Cardiac muscle cell (in vitro differentiated cells and primary cell): Measurements from ENCODE around the gene DAAM1. TPM values are rescaled to one million over a fixed set of nuclear protein-coding genes. Genes with fewer than 3 reads are reported as not detected.

Experiments
- DNase-seq, 2 donors: peaks; one replicate each; pipeline versions ENCODE4 v3.0.0 to v3.0.0-alpha.2; 2010 to 2017; ENCODE audit warnings: low read depth in 1 of 2, low spot score in 1 of 2
- H3K27ac ChIP-seq: fragments of 200-600 bp; sonication (generic); 2 replicates; pipeline ENCODE4 v1.5.1; 2016
- H3K27me3 ChIP-seq: fragments of 200-600 bp; sonication (generic); 2 replicates; pipeline ENCODE4 v1.6.0; 2016; ENCODE audit warnings: control low read depth
- H3K36me3 ChIP-seq: fragments of 200-600 bp; sonication (generic); 2 replicates; pipeline ENCODE4 v1.5.1; 2016; ENCODE audit warnings: control low read depth
- H3K4me1 ChIP-seq: fragments of 200-600 bp; sonication (generic); 2 replicates; pipeline ENCODE4 v1.8.1; 2017; ENCODE audit warnings: low read depth, mild to moderate bottlenecking, mixed run types
- H3K4me3 ChIP-seq: fragments of 200-600 bp; sonication (generic); 2 replicates; pipeline ENCODE4 v1.5.1; 2016; ENCODE audit warnings: mild to moderate bottlenecking
- H3K9me3 ChIP-seq: fragments of 200-600 bp; sonication (generic); 2 replicates; pipeline ENCODE4 v1.5.1; 2017; ENCODE audit warnings: low read depth, mild to moderate bottlenecking, control low read depth
- polyA plus RNA-seq: library from polyadenylated mRNA; unstranded; fragments of >200 nt; fragmentation: Nextera tagmentation; extraction: Ambion mirVana; gene quantifications from 2 replicates; pipeline ENCODE4 v1.2.1, GENCODE V29; 2016
- total RNA-seq: library from RNA; depleted of rRNA; stranded (reverse); fragments of >200 nt; gene quantifications from 2 replicates; pipeline ENCODE4 v1.2.3, GENCODE V29; 2016
- TF ChIP-seq, protein P1 (sequence below): IDR thresholded peaks from 2 replicates; pipeline ENCODE4 v1.5.1; 2012; ENCODE audit warnings: low read depth, mild to moderate bottlenecking, low read length

DAAM1 gene
- total and polyA plus RNA-seq, 2 experiments from 2014 or later: 33.9 to 34.2 TPM

DNA sequence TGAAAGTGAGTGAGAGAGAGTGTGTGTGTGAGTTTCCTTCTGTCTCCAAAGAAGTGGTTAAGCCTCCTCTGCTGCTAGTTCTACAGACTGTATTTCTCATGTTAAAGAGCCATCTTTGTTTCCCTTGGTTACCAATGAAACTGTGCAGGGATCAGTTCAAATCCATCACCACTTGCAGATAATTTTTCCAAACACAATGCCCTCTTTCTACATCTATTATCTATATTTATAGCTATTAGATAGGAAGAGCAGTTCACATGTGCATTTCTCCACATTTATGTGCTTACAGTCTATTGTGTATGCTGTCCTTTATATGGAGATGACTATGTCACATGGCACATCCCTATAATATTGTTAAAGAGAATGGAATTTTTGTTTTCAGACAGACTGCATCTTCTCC is 2.2 kb upstream of the DAAM1 start:
- no peaks in the 10 kb centered on the region for H3K36me3 ChIP-seq
- TF ChIP-seq, protein P1, sequence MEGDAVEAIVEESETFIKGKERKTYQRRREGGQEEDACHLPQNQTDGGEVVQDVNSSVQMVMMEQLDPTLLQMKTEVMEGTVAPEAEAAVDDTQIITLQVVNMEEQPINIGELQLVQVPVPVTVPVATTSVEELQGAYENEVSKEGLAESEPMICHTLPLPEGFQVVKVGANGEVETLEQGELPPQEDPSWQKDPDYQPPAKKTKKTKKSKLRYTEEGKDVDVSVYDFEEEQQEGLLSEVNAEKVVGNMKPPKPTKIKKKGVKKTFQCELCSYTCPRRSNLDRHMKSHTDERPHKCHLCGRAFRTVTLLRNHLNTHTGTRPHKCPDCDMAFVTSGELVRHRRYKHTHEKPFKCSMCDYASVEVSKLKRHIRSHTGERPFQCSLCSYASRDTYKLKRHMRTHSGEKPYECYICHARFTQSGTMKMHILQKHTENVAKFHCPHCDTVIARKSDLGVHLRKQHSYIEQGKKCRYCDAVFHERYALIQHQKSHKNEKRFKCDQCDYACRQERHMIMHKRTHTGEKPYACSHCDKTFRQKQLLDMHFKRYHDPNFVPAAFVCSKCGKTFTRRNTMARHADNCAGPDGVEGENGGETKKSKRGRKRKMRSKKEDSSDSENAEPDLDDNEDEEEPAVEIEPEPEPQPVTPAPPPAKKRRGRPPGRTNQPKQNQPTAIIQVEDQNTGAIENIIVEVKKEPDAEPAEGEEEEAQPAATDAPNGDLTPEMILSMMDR: no peak
- H3K27me3 ChIP-seq: no peaks in the 10 kb centered on the region
- no peaks in the 10 kb centered on the region for H3K9me3 ChIP-seq
- no peak for DNase-seq
- peaks cover 7% of the 10 kb centered on the region for H3K4me1 ChIP-seq
- no peak overlapping the region for H3K4me3 ChIP-seq
- no peak overlapping the region for H3K27ac ChIP-seq

DNA sequence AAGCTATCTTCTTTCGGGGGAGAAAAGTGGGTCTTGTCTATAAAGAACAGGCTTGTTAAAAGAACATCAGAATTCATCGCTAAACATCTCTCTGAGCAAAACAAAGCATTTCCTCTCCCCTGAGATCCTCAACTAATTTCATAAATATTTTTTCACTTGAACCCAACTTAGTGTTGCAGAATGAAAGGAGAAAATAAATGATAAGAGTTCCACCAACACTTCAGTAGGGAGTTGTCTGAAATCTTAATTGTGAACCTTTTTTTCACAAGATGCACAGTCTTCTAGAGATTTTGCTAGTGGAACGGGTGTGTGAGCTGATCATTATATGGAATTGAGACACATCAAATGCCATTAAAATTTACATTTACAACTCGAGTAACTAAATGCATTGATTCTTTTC is 1.3 kb upstream of the DAAM1 start:
- H3K27me3 ChIP-seq: no peaks in the 10 kb centered on the region
- no peaks in the 10 kb centered on the region for H3K36me3 ChIP-seq
- peak overlapping the region; percentile 84 for H3K27ac ChIP-seq
- TF ChIP-seq, protein P1: no peak
- DNase-seq: no peak
- peak overlapping the region; percentile 42 for H3K4me3 ChIP-seq
- no peaks in the 10 kb centered on the region for H3K9me3 ChIP-seq
- H3K4me1 ChIP-seq: peaks cover 8% of the 10 kb centered on the region

DNA sequence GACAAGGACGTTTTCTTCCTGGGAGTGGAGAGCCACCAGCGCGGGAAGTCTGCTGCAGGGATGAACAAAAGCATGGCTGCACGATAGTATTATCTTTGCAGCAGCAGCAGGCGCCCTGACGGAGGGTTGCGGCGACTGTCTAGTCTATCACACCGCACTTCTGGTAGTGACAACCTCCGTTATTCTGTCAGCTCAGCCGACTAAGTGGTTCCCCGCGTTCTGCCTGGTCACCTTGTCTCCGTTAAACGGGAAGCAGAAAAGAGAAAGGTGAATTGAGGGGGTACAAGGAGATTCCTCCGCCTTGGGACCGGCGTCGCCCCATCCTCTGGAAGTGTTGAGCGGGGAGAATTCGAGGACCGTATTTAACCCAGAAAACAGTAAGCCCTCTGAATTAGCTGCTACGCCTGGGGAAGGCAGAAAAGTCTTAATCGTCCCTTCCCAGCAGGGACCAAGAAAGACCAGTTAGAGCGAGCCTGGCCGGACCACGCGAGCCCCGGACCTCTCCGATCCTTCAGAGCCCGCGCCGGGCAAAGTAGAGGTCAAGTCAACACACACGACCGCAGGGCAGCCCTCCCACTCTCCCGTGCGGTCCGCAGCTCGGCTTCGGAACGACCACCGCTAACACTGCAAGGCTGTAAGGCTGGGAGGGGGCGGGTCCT is 536 bp upstream of the DAAM1 start:
- H3K4me1 ChIP-seq: peaks cover 12% of the 10 kb centered on the region
- TF ChIP-seq, protein P1: no peak
- no peaks in the 10 kb centered on the region for H3K9me3 ChIP-seq
- no peaks in the 10 kb centered on the region for H3K27me3 ChIP-seq
- peak overlapping the region; percentile 84 for H3K27ac ChIP-seq
- H3K4me3 ChIP-seq: peak overlapping the region; percentile 42
- no peaks in the 10 kb centered on the region for H3K36me3 ChIP-seq
- DNase-seq: peak in 1 of 2 donors; percentile 61

DNA sequence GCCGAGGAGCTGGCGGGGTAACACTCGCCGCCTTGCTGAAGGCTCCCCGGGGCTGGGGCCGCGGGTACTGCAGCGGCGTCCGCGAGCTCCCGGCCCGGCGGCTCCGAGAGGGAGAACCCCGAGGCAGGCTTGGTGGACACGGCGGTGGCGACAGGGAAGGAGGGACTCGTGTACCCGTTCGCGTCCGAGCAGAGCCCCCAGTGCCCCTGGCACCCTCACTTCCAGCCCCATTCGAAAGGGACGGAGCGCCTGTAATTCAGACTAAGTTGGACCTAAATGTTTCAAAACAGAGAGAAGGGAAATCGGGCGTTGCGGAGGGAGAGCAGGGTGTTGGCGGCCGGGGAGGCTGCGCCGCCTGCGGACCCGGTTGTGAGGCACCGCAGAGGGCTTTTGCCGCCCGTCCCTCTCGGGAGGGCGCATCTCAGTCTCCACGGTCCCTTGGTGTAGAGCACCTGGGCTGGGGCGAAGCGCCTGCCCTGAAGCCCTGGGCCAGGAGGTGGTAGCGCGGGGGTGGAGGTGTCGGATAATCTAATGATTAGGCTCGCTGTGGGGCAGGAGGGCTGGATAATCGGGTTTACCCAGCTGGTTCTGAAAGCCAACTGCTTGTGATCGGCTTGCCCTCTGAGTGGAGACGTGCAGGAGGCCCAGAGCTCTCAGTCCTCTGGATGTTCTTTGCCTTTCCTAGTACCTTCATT is 771 bp downstream of the DAAM1 start:
- Histone ChIP-seq H3K27ac (peak overlapping the region; percentile 95), H3K4me1 (peaks cover 17% of the 10 kb centered on the region), H3K36me3 (no peaks in the 10 kb centered on the region), H3K4me3 (peak overlapping the region; percentile 57), H3K27me3 (no peaks in the 10 kb centered on the region), H3K9me3 (no peaks in the 10 kb centered on the region)
- DNase-seq: peak; percentile 33 to 58
- TF ChIP-seq, protein P1: peak; percentile 9

DNA sequence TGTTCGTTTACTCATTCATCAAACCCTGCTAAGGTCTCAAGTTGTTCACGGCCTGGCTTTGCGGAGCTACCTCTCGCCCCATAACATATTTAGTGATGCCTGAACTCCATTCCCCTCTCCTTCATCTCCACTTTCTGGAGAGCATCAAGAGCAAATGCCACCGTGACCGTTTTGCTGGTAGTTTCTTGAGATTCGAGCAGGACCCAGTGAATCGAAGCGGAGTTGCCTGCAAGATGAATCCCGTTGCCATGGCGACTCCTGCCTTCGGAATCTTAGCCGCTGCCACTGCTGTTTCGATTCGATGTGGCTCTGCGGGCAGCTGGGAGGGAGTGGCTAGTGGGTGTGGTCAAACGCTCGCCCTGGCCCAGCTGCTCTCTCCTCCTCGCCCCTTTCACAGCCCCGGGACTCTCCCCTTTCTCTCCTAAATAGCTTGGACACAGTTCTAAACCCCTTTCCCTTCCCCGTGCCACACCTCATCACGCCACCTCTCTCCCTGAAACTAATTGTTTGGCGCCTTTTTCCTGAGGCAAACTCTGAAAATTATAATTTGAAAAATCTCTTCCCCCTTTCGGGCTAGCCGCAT is 1.4 kb downstream of the DAAM1 start:
- Histone ChIP-seq H3K4me3 (peak overlapping the region; percentile 57), H3K4me1 (peaks cover 23% of the 10 kb centered on the region), H3K36me3 (no peaks in the 10 kb centered on the region), H3K27ac (peak overlapping the region; percentile 95), H3K27me3 (no peaks in the 10 kb centered on the region), H3K9me3 (no peaks in the 10 kb centered on the region)
- TF ChIP-seq, protein P1: no peak
- DNase-seq: peak; percentile 80 to 92
